ENCODE measurements around the gene ULBP1. TPM values are rescaled to one million over a fixed set of nuclear protein-coding genes. Genes with fewer than 3 reads are reported as not detected.

Gene ULBP1
- total RNA-seq, 4 donors from 2014 or later: 0.16 TPM; not detected in 3

DNA sequence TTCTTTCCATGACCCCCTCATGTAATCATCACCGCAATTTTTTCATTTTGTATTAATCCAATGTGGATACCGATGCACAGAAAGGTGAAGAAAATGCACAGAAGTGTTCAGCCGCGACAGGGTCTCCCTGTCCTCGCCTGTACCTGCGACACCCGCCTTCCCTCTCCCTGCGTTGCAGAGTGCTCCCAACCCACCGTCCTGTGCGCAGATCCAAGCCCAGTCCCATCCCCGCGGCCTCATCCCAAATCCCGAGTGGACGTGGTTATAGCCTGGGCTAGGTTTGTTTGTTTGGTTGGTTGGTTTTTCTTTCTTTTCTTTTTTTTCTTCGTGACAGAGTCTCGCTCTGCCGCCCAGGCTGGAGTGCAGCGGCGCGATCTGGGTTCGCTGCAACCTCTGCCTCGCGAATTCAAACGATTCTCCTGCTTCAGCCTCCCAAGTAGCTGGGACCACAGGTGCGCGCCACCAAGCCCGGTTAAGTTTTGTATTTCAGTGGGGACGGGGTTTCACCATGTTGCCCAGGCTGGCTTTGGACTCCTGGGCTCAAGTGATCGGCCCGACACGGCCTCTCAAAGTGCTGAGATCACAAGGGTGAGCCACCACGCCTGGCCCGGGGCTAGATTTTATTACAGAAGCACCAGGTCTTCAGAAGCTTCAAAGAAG, 40.3 kb upstream of the ULBP1 start:
- ATAC-seq (no peak), DNase-seq (no peak)
- intact Hi-C loops (cut with DNase I; ENCODE audit: low total_unique reads) (loop anchor here (10.0 kb wide), 1 partner anchor 199 kb away; no protein-coding TSS in a partner anchor), in situ Hi-C loops (cut with MboI; ENCODE audit: low sequenced_read_pairs in 4 of 4) (loop anchor here (5.0 to 10.0 kb wide), 4 partner anchors 76 to 91 kb away; no protein-coding TSS in a partner anchor)
- Histone ChIP-seq H3K27ac (no peak overlapping the region), H3K4me1 (peaks cover 15 to 18% of the 10 kb centered on the region in 2 donors), H3K36me3 (no peaks in the 10 kb centered on the region), H3K27me3 (peaks cover 0 to 3% (median 0%) of the 10 kb centered on the region in 3 donors), H3K9me3 (no peaks in the 10 kb centered on the region), H3K4me3 (peak overlapping the region; percentile 52 to 68 (median 56))
- no peak for TF ChIP-seq POLR2A (IDR thresholded peaks at IDR 0.05)
- no peak for TF ChIP-seq CTCF (IDR thresholded peaks at IDR 0.05 in 4 of 5, conservative IDR thresholded peaks at IDR 0.05 in 1 of 5)

- TF ChIP-seq POLR2A (IDR thresholded peaks at IDR 0.05): no peak
- no peak for TF ChIP-seq CTCF (IDR thresholded peaks at IDR 0.05 in 4 of 5, conservative IDR thresholded peaks at IDR 0.05 in 1 of 5)
- Histone ChIP-seq H3K4me1 (peaks cover 15 to 18% of the 10 kb centered on the region in 2 donors), H3K4me3 (no peak overlapping the region), H3K27ac (no peak overlapping the region), H3K27me3 (peaks cover 0 to 6% (median 6%) of the 10 kb centered on the region in 3 donors), H3K9me3 (no peaks in the 10 kb centered on the region), H3K36me3 (no peaks in the 10 kb centered on the region)
- ATAC-seq (no peak), DNase-seq (no peak)
- intact Hi-C loops (cut with DNase I; ENCODE audit: low total_unique reads) (loop anchor here (10.0 kb wide), 1 partner anchor 200 kb away; no protein-coding TSS in a partner anchor), in situ Hi-C loops (cut with MboI; ENCODE audit: low sequenced_read_pairs in 4 of 4) (loop anchor here (5.0 to 10.0 kb wide), 4 partner anchors 77 to 92 kb away; no protein-coding TSS in a partner anchor)
These were observed 39.4 kb upstream of the ULBP1 start for GRCh38 chr6:149924206-149924932.

DNA sequence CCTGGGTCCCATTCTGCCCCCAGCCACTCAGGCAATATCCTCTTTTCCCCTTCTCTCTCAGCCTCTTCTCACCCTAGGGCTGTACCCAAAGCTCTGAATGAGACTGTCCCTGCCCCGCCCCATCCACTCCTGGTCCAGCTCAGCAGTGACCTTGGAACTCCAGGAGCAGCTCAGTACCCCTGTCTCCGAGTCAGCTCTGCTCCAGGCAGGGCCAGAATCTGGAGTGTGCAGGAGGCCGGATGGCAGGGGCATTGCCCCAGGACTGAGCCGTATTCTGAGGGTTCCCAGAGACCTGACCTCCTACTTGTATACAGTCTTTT, 38.9 kb upstream of the ULBP1 start:
- peaks cover 0 to 11% (median 9%) of the 10 kb centered on the region in 3 donors for H3K27me3 ChIP-seq
- in situ Hi-C loops (cut with MboI; ENCODE audit: low sequenced_read_pairs in 4 of 4): loop anchor here (5.0 to 10.0 kb wide), 4 partner anchors 78 to 93 kb away; no protein-coding TSS in a partner anchor
- no peak for DNase-seq
- H3K9me3 ChIP-seq: no peaks in the 10 kb centered on the region
- H3K27ac ChIP-seq: no peak overlapping the region
- ATAC-seq: no peak
- no peaks in the 10 kb centered on the region for H3K36me3 ChIP-seq
- TF ChIP-seq CTCF (IDR thresholded peaks at IDR 0.05 in 4 of 5, conservative IDR thresholded peaks at IDR 0.05 in 1 of 5): no peak
- TF ChIP-seq POLR2A (IDR thresholded peaks at IDR 0.05): no peak
- intact Hi-C loops (cut with DNase I; ENCODE audit: low total_unique reads): loop anchor here (5.0 to 10.0 kb wide), 2 partner anchors 200 to 358 kb away; partner anchors contain the start of gene GINM1
- H3K4me3 ChIP-seq: no peak overlapping the region
- H3K4me1 ChIP-seq: peaks cover 15 to 18% of the 10 kb centered on the region in 2 donors

DNA sequence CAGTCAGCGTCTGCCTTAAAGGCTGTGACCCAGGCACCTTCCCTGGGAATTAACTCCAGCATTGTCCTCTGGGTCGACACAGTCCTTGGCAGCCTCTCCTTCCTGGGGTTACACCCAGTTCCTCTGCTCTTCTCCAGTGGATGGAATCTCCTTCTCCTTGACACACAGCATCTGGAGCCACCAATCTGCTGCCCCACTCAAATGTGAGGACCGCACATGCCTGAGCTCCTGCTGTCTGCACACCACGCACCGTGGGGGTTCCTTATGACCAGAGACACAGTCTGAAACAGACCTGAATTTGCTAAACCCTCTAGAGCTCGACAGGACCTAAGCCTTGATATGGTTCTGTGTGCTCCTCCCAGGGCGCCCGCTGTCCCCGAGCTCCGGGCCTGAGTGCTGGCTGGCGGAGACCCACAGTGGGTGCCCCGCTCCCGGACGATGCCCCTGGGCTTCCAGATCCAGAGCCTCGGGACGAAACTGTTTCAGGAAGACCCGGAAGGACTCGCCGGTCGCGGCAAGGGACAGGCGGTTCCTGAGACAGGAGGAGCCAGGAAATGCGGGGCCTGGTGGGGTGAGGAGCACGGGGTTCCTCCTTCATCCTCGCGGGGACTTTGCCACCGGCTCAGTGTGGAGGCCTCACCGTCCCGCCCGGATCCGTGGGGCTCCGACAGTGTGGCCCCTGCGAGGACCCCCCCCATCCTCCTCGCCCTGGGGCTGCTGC, 38.3 kb upstream of the ULBP1 start:
- H3K36me3 ChIP-seq: no peaks in the 10 kb centered on the region
- H3K27ac ChIP-seq: peak overlapping the region in 3 of 4 donors; percentile 7 to 53 (median 21)
- no peaks in the 10 kb centered on the region for H3K9me3 ChIP-seq
- DNase-seq: no peak
- ATAC-seq: peak; percentile 17 to 22
- intact Hi-C loops (cut with DNase I; ENCODE audit: low total_unique reads): loop anchor here (5.0 to 10.0 kb wide), 2 partner anchors 201 to 358 kb away; partner anchors contain the start of gene GINM1
- H3K27me3 ChIP-seq: peaks cover 0 to 16% (median 9%) of the 10 kb centered on the region in 3 donors
- peaks cover 15 to 18% of the 10 kb centered on the region in 2 donors for H3K4me1 ChIP-seq
- H3K4me3 ChIP-seq: peak overlapping the region; percentile 53 to 67 (median 58)
- TF ChIP-seq POLR2A (IDR thresholded peaks at IDR 0.05): no peak
- no peak for TF ChIP-seq CTCF (IDR thresholded peaks at IDR 0.05 in 4 of 5, conservative IDR thresholded peaks at IDR 0.05 in 1 of 5)
- in situ Hi-C loops (cut with MboI; ENCODE audit: low sequenced_read_pairs in 4 of 4): loop anchor here in 1 of 4 donors (10.0 kb wide), 1 partner anchor 81 kb away; no protein-coding TSS in a partner anchor

Measured in gastrocnemius medialis (tissue), 4 donors.